Keratinocyte (primary cell): ENCODE measurements around the gene CSNK1G1. TPM values are rescaled to one million over a fixed set of nuclear protein-coding genes. Genes with fewer than 3 reads are reported as not detected.

Experiments used
- DNase-seq: peaks from one replicate; pipeline ENCODE4 v3.0.0-alpha.2; 2011; ENCODE audit warnings: low read depth, missing footprints, low spot score
- FAIRE-seq: peaks from 2 replicates; lab custom pipeline; 2011; peaks lifted over from hg19 to GRCh38; lab: Jason Lieb, UNC
- H2AFZ ChIP-seq: 2 replicates; pipeline ENCODE4 v1.6.0; 2012; ENCODE audit warnings: low read length, control low read depth, inconsistent platforms; ENCODE audit not compliant: control insufficient read depth
- H3K27ac ChIP-seq: 2 replicates; pipeline ENCODE4 v1.5.1; 2011; ENCODE audit warnings: low read length; ENCODE audit not compliant: control insufficient read depth, insufficient read depth
- H3K27me3 ChIP-seq: 3 replicates; pipeline ENCODE4 v1.6.0; 2011; ENCODE audit warnings: low read length; ENCODE audit not compliant: control insufficient read depth, insufficient read depth; ENCODE audit errors: extremely low read depth
- H3K36me3 ChIP-seq, 2 experiments: 2 replicates in 1 of 2; 3 replicates in 1 of 2; pipeline ENCODE4 v1.5.1; 2011; ENCODE audit warnings: low read length in 2 of 2, mild to moderate bottlenecking in 1 of 2; ENCODE audit not compliant: control insufficient read depth in 2 of 2, insufficient read depth in 2 of 2; ENCODE audit errors: extremely low read depth in 1 of 2
- H3K4me1 ChIP-seq: 3 replicates; pipeline ENCODE4 v1.5.1; 2011; ENCODE audit warnings: low read length; ENCODE audit not compliant: control insufficient read depth, insufficient read depth; ENCODE audit errors: extremely low read depth
- H3K4me2 ChIP-seq: 3 replicates; pipeline ENCODE4 v1.6.0; 2011; ENCODE audit warnings: low read depth, low read length; ENCODE audit not compliant: control insufficient read depth, insufficient read depth; ENCODE audit errors: extremely low read depth
- H3K4me3 ChIP-seq, 3 experiments: fragments of 200-600 bp in 1 of 3; sonication (generic) in 1 of 3; 2 replicates in 2 of 3; 3 replicates in 1 of 3; pipeline ENCODE4 v1.5.1; 2011 to 2016; ENCODE audit warnings: low read length in 3 of 3, mild to moderate bottlenecking in 3 of 3, control low read depth in 2 of 3, inconsistent platforms in 1 of 3, low read depth in 1 of 3, mixed read lengths in 1 of 3, mixed run types in 1 of 3, moderate library complexity in 1 of 3; ENCODE audit not compliant: control insufficient read depth in 2 of 3, insufficient read depth in 2 of 3; ENCODE audit errors: extremely low read depth in 1 of 3
- H3K79me2 ChIP-seq: 2 replicates; pipeline ENCODE4 v1.6.0; 2012; ENCODE audit warnings: low read length; ENCODE audit not compliant: control insufficient read depth, insufficient read depth
- H3K9ac ChIP-seq: 3 replicates; pipeline ENCODE4 v1.6.0; 2011; ENCODE audit warnings: low read length; ENCODE audit not compliant: control insufficient read depth, insufficient read depth; ENCODE audit errors: extremely low read depth
- H3K9me1 ChIP-seq: 3 replicates; pipeline ENCODE4 v1.6.0; 2011; ENCODE audit warnings: low read length; ENCODE audit not compliant: control insufficient read depth, insufficient read depth; ENCODE audit errors: extremely low read depth
- H3K9me3 ChIP-seq: 2 replicates; pipeline ENCODE4 v1.5.1; 2012; ENCODE audit warnings: low read depth, low read length; ENCODE audit not compliant: control insufficient read depth
- H4K20me1 ChIP-seq: 3 replicates; pipeline ENCODE4 v1.6.0; 2011; ENCODE audit warnings: low read length; ENCODE audit not compliant: control insufficient read depth, insufficient read depth; ENCODE audit errors: extremely low read depth
- CTCF ChIP-seq, 3 experiments: IDR thresholded peaks in 1 of 3; conservative IDR thresholded peaks in 1 of 3; optimal IDR thresholded peaks in 1 of 3; 2 replicates in 2 of 3; 3 replicates in 1 of 3; pipeline versions ENCODE3 to v1.5.1; 2011; ENCODE audit warnings: low read length in 3 of 3, mild to moderate bottlenecking in 3 of 3, moderate library complexity in 2 of 3, control low read depth in 1 of 3, inconsistent platforms in 1 of 3; ENCODE audit not compliant: insufficient read depth in 2 of 3; ENCODE audit errors: extremely low read depth in 1 of 3
- EZH2 ChIP-seq: IDR thresholded peaks from one replicate; pipeline ENCODE4 v1.6.1; 2012; ENCODE audit warnings: inconsistent platforms, mild to moderate bottlenecking, low read length, moderate library complexity
- dilution Hi-C: fragments of 300-500 bp; cut with MboI; formaldehyde crosslinking; loops from one replicate; pipeline ENCODE4 v1.7.0; 2020; ENCODE audit warnings: low sequenced_read_pairs; ENCODE audit not compliant: extremely low pct_ligation_motif_present
- polyA plus RNA-seq, 5 experiments: library from polyadenylated mRNA; depleted of rRNA in 3 of 5; stranded (reverse) in 3 of 5; stranded (forward) in 1 of 5; unstranded in 1 of 5; fragments of >200 nt; gene quantifications; 1 replicate in 1 of 5; 2 replicates in 3 of 5; 3 replicates in 1 of 5; pipeline versions ENCODE4 v1.2.1 to v1.2.3, GENCODE V29; 2011 to 2012; ENCODE audit warnings: missing spikeins in 2 of 5, low read depth in 1 of 5, low replicate concordance in 1 of 5

Gene CSNK1G1
- polyA plus RNA-seq, 1 donor (not counting 4 experiments of a cell fraction or from before 2014, with no cell fraction given), result 28.9 TPM

- DNase-seq (no peak), FAIRE-seq (no peak)
- no peaks in the 10 kb centered on the region for H3K9me3 ChIP-seq
- no peak overlapping the region for H3K4me2 ChIP-seq
- no peaks in the 10 kb centered on the region for H4K20me1 ChIP-seq
- H3K36me3 ChIP-seq, result peaks cover 12 to 18% of the 10 kb centered on the region in 2 experiments
- dilution Hi-C loops, result no loop called here
- H3K79me2 ChIP-seq, result no peaks in the 10 kb centered on the region
- no peak overlapping the region for H3K4me3 ChIP-seq
- no peaks in the 10 kb centered on the region for H3K9me1 ChIP-seq
- H3K4me1 ChIP-seq, result no peaks in the 10 kb centered on the region
- H3K27me3 ChIP-seq, result no peaks in the 10 kb centered on the region
- H2AFZ ChIP-seq, result no peak overlapping the region
- no peak overlapping the region for H3K27ac ChIP-seq
- TF ChIP-seq CTCF (optimal IDR thresholded peaks at IDR 0.05 in 1 of 3, IDR thresholded peaks at IDR 0.05 in 1 of 3, conservative IDR thresholded peaks at IDR 0.05 in 1 of 3; ENCODE audit: extremely low read depth in 1 of 3, insufficient read depth in 2 of 3, low read length in 3 of 3), result no peak
- TF ChIP-seq EZH2, result no peak
- H3K9ac ChIP-seq, result no peak overlapping the region
These were observed 150.8 kb downstream of the CSNK1G1 start for GRCh38 chr15:64205202-64205601.

GRCh38 chr15:64197425-64197824, 158.5 kb downstream of the CSNK1G1 start:
- Histone ChIP-seq H3K4me2 (no peak overlapping the region), H2AFZ (no peak overlapping the region), H3K79me2 (no peaks in the 10 kb centered on the region), H4K20me1 (no peaks in the 10 kb centered on the region), H3K27ac (no peak overlapping the region), H3K4me1 (no peaks in the 10 kb centered on the region), H3K9ac (no peak overlapping the region), H3K4me3 (no peak overlapping the region), H3K27me3 (no peaks in the 10 kb centered on the region), H3K9me3 (no peaks in the 10 kb centered on the region), H3K9me1 (no peaks in the 10 kb centered on the region), H3K36me3 (peaks cover 0 to 14% of the 10 kb centered on the region in 2 experiments)
- TF ChIP-seq CTCF (optimal IDR thresholded peaks at IDR 0.05 in 1 of 3, IDR thresholded peaks at IDR 0.05 in 1 of 3, conservative IDR thresholded peaks at IDR 0.05 in 1 of 3; ENCODE audit: extremely low read depth in 1 of 3, insufficient read depth in 2 of 3, low read length in 3 of 3) (no peak), EZH2 (no peak)
- FAIRE-seq, result no peak
- dilution Hi-C loops, result no loop called here
- DNase-seq, result no peak
